Panc1 (cell line): ENCODE data around the gene MACROD2. TPM values are rescaled to one million over a fixed set of nuclear protein-coding genes. Genes with fewer than 3 reads are reported as not detected.

ENCODE experiments used
- ATAC-seq: fragments of 200-7000 bp; cut with Tn5 transposase; 2 replicates; pipeline ENCODE4 v1.9.1; 2020; ENCODE audit warnings: mild to moderate bottlenecking, moderate library complexity
- BruUV-seq: library from RNA; stranded (reverse); fragments of 400-500 nt; replicated peaks from 2 replicates; lab custom pipeline; 2021; lab: Mats Ljungman, UMichigan
- CTCF ChIA-PET: fragments of 300-600 bp; sonication (Branson Sonifier 250); formaldehyde crosslinking; loops from one replicate; lab custom pipeline; 2022; ENCODE audit warnings: antibody characterized with exemption; lab: Charles Lee
- POLR2A ChIA-PET: fragments of 300-600 bp; sonication (Branson Sonifier 250); formaldehyde crosslinking; loops from one replicate; lab custom pipeline; 2022; ENCODE audit warnings: antibody characterized with exemption; lab: Charles Lee
- DNase-seq: peaks from one replicate; pipeline ENCODE4 v3.0.0-alpha.2; 2010; ENCODE audit warnings: low read depth, low spot score
- H3K27ac ChIP-seq: 2 replicates; pipeline ENCODE4 v1.5.1; 2011; ENCODE audit warnings: mild to moderate bottlenecking, low read length, inconsistent platforms
- H3K27me3 ChIP-seq: fragments of 200-500 bp; sonication (Bioruptor generic); 2 replicates; pipeline ENCODE4 v1.6.0; 2014; ENCODE audit warnings: low read length, inconsistent platforms; ENCODE audit not compliant: control insufficient read depth, insufficient read depth
- H3K36me3 ChIP-seq: fragments of 200-500 bp; sonication (Bioruptor generic); 2 replicates; pipeline ENCODE4 v1.5.1; 2014; ENCODE audit warnings: inconsistent platforms, mild to moderate bottlenecking, low read length, moderate library complexity; ENCODE audit not compliant: control insufficient read depth, insufficient read depth
- H3K4me1 ChIP-seq: 2 replicates; pipeline ENCODE4 v1.5.1; 2011; ENCODE audit warnings: inconsistent platforms, mild to moderate bottlenecking, low read length, moderate library complexity; ENCODE audit not compliant: control insufficient read depth, insufficient read depth
- H3K4me3 ChIP-seq, 2 experiments: 2 replicates each; pipeline ENCODE4 v1.5.1; 2011 to 2012; ENCODE audit warnings: low read depth in 2 of 2, low read length in 2 of 2, mild to moderate bottlenecking in 2 of 2, inconsistent platforms in 1 of 2, moderate library complexity in 1 of 2
- H3K9me3 ChIP-seq: fragments of 200-500 bp; sonication (Bioruptor generic); 2 replicates; pipeline ENCODE4 v1.5.1; 2014; ENCODE audit warnings: low read depth, mild to moderate bottlenecking, inconsistent platforms, low read length, moderate library complexity; ENCODE audit not compliant: control insufficient read depth, insufficient read depth
- POLR2AphosphoS5 ChIP-seq: IDR thresholded peaks from 2 replicates; pipeline ENCODE4 v1.6.1; 2012; ENCODE audit warnings: mild to moderate bottlenecking, low read depth, low read length, moderate library complexity
- SIN3A ChIP-seq: IDR thresholded peaks from 2 replicates; pipeline ENCODE4 v1.6.1; 2012; ENCODE audit warnings: low read depth, mild to moderate bottlenecking, low read length, moderate library complexity, borderline replicate concordance; ENCODE audit not compliant: insufficient read depth
- TCF7L2 ChIP-seq: IDR thresholded peaks from 2 replicates; pipeline ENCODE4 v1.6.1; 2011; ENCODE audit warnings: mild to moderate bottlenecking, low read depth, low read length, inconsistent platforms
- in situ Hi-C: cut with HindIII; loops from 2 replicates; pipeline ENCODE4 v1.10.0; 2016; ENCODE audit warnings: low sequenced_read_pairs, low pct_unique_long_range_greater_than_20kb
- intact Hi-C: fragments of 100-400 bp; cut with micrococcal nuclease; formaldehyde crosslinking; loops from one replicate; pipeline ENCODE4 v1.10.0; 2022; ENCODE audit not compliant: unreplicated experiment
- total RNA-seq: library from RNA; stranded (reverse); gene quantifications from one replicate; pipeline ENCODE4 v1.2.1, GENCODE V29; 2021; ENCODE audit not compliant: unreplicated experiment
- TF ChIP-seq, protein P1 (sequence below), 2 experiments: IDR thresholded peaks; 2 replicates each; pipeline ENCODE4 v1.6.1; 2011 to 2012; ENCODE audit warnings: low read depth in 2 of 2, control low read depth in 1 of 2, low read length in 1 of 2, mild to moderate bottlenecking in 1 of 2, moderate library complexity in 1 of 2; ENCODE audit not compliant: insufficient read depth in 1 of 2
- TF ChIP-seq, protein P2 (sequence below): fragments of 450-650 bp; IDR thresholded peaks from 2 replicates; pipeline ENCODE4 v1.5.1; 2017; ENCODE audit warnings: mild to moderate bottlenecking

The MACROD2 gene
- total RNA-seq, 1 experiment from 2014 or later = 1.2 TPM

DNA sequence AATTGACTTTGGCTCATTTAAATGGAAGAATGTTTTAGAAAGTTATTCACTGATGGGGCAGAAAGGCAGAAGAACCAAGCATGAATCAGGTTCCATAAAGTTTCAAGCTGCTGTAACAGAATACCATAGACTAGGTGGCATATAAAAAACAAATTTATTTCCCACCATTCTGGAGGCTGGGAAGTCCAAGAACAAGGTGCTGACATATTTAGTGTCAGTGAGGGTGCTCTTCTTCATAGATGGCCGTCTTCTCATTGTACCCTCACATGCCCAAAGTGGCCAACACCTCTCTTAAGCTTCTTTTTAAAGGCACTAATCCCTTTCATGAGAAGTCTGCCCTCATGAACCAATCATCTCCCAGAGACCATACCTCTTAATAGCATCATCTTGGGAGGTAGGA, 902.3 kb downstream of the MACROD2 start:
- ChIA-PET POLR2A (no interaction called here), CTCF (no interaction called here)
- Histone ChIP-seq H3K4me1 (no peaks in the 10 kb centered on the region), H3K36me3 (no peaks in the 10 kb centered on the region), H3K9me3 (no peaks in the 10 kb centered on the region; the same call in 1 of the 2 replicates), H3K27ac (no peak overlapping the region), H3K27me3 (no peaks in the 10 kb centered on the region), H3K4me3 (no peak overlapping the region)
- no peak for DNase-seq
- in situ Hi-C loops (no loop called here), intact Hi-C loops (no loop called here)
- BruUV-seq = no TSS peak
- TF ChIP-seq, protein P1, sequence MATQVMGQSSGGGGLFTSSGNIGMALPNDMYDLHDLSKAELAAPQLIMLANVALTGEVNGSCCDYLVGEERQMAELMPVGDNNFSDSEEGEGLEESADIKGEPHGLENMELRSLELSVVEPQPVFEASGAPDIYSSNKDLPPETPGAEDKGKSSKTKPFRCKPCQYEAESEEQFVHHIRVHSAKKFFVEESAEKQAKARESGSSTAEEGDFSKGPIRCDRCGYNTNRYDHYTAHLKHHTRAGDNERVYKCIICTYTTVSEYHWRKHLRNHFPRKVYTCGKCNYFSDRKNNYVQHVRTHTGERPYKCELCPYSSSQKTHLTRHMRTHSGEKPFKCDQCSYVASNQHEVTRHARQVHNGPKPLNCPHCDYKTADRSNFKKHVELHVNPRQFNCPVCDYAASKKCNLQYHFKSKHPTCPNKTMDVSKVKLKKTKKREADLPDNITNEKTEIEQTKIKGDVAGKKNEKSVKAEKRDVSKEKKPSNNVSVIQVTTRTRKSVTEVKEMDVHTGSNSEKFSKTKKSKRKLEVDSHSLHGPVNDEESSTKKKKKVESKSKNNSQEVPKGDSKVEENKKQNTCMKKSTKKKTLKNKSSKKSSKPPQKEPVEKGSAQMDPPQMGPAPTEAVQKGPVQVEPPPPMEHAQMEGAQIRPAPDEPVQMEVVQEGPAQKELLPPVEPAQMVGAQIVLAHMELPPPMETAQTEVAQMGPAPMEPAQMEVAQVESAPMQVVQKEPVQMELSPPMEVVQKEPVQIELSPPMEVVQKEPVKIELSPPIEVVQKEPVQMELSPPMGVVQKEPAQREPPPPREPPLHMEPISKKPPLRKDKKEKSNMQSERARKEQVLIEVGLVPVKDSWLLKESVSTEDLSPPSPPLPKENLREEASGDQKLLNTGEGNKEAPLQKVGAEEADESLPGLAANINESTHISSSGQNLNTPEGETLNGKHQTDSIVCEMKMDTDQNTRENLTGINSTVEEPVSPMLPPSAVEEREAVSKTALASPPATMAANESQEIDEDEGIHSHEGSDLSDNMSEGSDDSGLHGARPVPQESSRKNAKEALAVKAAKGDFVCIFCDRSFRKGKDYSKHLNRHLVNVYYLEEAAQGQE (IDR thresholded peaks at IDR 0.05; ENCODE audit: insufficient read depth in 1 of 2, low read depth in 2 of 2, low read length in 1 of 2) = no peak
- no peak for TF ChIP-seq TCF7L2
- TF ChIP-seq POLR2AphosphoS5 = no peak
- TF ChIP-seq, protein P2, sequence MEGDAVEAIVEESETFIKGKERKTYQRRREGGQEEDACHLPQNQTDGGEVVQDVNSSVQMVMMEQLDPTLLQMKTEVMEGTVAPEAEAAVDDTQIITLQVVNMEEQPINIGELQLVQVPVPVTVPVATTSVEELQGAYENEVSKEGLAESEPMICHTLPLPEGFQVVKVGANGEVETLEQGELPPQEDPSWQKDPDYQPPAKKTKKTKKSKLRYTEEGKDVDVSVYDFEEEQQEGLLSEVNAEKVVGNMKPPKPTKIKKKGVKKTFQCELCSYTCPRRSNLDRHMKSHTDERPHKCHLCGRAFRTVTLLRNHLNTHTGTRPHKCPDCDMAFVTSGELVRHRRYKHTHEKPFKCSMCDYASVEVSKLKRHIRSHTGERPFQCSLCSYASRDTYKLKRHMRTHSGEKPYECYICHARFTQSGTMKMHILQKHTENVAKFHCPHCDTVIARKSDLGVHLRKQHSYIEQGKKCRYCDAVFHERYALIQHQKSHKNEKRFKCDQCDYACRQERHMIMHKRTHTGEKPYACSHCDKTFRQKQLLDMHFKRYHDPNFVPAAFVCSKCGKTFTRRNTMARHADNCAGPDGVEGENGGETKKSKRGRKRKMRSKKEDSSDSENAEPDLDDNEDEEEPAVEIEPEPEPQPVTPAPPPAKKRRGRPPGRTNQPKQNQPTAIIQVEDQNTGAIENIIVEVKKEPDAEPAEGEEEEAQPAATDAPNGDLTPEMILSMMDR = no peak
- no peak for TF ChIP-seq SIN3A
- no peak for ATAC-seq

DNA sequence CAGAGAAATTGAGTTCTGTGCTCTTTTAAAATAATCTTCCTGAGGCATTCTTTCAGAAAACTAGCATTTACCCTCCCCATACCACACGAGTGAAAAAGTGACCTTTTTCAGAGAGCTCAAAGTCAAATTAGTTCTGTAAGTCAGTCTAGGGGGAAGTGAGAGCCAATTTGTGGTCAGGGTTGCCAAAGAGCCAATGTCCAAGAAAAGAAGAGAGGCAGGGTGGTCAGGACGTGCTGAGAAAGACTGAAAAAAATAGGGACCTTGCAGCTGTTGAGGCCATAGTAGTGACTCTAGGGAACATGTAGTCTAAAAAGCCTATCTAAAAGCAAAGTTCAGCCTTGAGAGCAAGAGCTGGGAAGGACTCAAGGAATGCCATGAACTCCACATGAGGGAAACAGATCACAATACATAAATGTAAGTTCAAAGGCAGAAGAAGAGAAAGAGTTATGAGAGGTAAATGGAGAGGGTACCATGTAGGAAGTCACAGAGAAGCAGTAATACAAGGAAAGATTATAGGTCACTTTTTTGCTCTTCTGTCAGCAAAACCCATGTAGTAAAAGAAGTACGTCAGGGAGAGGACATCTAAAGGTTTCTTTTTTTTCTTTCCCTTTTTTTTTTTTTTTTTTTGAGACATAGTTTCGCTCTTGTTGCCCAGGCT, 907.2 kb downstream of the MACROD2 start:
- no peaks in the 10 kb centered on the region for H3K36me3 ChIP-seq
- H3K27me3 ChIP-seq = no peaks in the 10 kb centered on the region
- ATAC-seq (no peak), DNase-seq (no peak)
- no peaks in the 10 kb centered on the region; the same call in 1 of the 2 replicates for H3K9me3 ChIP-seq
- no peak overlapping the region for H3K4me3 ChIP-seq
- H3K4me1 ChIP-seq = no peaks in the 10 kb centered on the region
- POLR2A ChIA-PET = no interaction called here
- TF ChIP-seq SIN3A (no peak), TCF7L2 (no peak), POLR2AphosphoS5 (no peak)
- TF ChIP-seq, protein P2 = no peak
- TF ChIP-seq, protein P1 (IDR thresholded peaks at IDR 0.05; ENCODE audit: insufficient read depth in 1 of 2, low read depth in 2 of 2, low read length in 1 of 2) = no peak
- intact Hi-C loops (no loop called here), in situ Hi-C loops (no loop called here)
- CTCF ChIA-PET = no interaction called here
- no TSS peak for BruUV-seq
- H3K27ac ChIP-seq = no peak overlapping the region
